Tibial nerve (tissue), 3 donors: ENCODE measurements around the gene TDRD9.

Experiments used
- CTCF ChIP-seq, 5 experiments: fragments of 200-600 bp in 3 of 5; fragments of 450-650 bp in 2 of 5; sonication (generic) in 3 of 5; IDR thresholded peaks; one replicate each; pipeline ENCODE4 v1.5.1; 2016 to 2019; ENCODE audit warnings: antibody characterized with exemption in 5 of 5, mild to moderate bottlenecking in 3 of 5, moderate library complexity in 2 of 5
- POLR2A ChIP-seq, 2 donors: fragments of 450-650 bp; IDR thresholded peaks; one replicate each; pipeline ENCODE4 v1.6.1; 2017; ENCODE audit warnings: antibody characterized with exemption in 2 of 2, mild to moderate bottlenecking in 2 of 2, moderate library complexity in 2 of 2

- TF ChIP-seq CTCF (IDR thresholded peaks at IDR 0.05) (no peak), POLR2A (IDR thresholded peaks at IDR 0.05) (no peak)
Measured at GRCh38 chr14:103887557-103888115, 40.6 kb upstream of the TDRD9 start.
